Retinal pigment epithelial cell (primary cell): Measurements from ENCODE around the gene RCHY1.

Experiments used
- DNase-seq: peaks from one replicate; pipeline ENCODE4 v3.0.0-alpha.2; 2010; ENCODE audit warnings: low read depth
- H3K4me3 ChIP-seq: 2 replicates; pipeline ENCODE4 v1.5.1; 2011; ENCODE audit warnings: mild to moderate bottlenecking, low read length, control low read depth, moderate library complexity
- TF ChIP-seq, protein P1 (sequence below): conservative IDR thresholded peaks from 2 replicates; pipeline ENCODE4 v1.5.1; 2011; ENCODE audit warnings: low read depth, low read length, control low read depth, inconsistent platforms

Gene RCHY1

DNA sequence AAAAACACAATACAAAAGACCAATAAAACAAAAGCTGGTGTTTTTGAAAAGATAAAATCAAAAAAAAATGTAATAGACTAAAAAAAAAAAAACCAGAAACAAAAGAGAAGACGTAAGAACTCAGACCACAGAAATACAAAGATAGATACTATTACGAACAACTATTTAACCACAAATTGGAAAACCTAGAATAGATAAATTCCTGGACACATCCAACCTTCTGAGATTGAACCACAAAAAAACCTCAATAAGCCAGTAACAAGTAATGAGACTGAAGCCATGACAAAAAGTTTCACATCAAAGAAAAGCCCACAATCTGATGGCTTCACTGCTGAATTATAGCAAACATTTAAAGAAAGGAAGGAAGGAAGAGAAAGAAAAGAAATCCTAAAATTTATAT, 16.2 kb downstream of the RCHY1 start:
- no peak for DNase-seq
- TF ChIP-seq, protein P1, sequence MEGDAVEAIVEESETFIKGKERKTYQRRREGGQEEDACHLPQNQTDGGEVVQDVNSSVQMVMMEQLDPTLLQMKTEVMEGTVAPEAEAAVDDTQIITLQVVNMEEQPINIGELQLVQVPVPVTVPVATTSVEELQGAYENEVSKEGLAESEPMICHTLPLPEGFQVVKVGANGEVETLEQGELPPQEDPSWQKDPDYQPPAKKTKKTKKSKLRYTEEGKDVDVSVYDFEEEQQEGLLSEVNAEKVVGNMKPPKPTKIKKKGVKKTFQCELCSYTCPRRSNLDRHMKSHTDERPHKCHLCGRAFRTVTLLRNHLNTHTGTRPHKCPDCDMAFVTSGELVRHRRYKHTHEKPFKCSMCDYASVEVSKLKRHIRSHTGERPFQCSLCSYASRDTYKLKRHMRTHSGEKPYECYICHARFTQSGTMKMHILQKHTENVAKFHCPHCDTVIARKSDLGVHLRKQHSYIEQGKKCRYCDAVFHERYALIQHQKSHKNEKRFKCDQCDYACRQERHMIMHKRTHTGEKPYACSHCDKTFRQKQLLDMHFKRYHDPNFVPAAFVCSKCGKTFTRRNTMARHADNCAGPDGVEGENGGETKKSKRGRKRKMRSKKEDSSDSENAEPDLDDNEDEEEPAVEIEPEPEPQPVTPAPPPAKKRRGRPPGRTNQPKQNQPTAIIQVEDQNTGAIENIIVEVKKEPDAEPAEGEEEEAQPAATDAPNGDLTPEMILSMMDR, result no peak
- no peak overlapping the region for H3K4me3 ChIP-seq

DNA sequence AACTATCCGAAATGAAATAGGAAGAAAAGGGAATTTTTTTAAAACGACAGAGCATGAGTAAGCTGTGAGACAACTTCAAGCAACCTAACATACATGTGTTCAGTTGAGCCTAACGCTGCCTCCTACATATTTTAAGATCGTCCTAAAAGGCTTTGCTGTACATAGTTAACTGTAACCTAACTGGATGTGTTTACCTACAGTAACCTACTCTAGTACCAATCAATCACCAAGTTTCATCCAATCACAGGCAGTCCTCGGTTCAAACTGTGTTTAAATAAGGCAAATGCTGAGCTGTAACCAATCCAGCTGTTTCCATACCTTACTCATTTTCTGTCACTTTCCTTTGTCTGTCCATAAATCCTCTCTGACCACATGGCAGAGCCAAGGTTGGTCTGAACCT, 17.1 kb downstream of the RCHY1 start:
- H3K4me3 ChIP-seq, result no peak overlapping the region
- TF ChIP-seq, protein P1, result no peak
- DNase-seq, result no peak

DNA sequence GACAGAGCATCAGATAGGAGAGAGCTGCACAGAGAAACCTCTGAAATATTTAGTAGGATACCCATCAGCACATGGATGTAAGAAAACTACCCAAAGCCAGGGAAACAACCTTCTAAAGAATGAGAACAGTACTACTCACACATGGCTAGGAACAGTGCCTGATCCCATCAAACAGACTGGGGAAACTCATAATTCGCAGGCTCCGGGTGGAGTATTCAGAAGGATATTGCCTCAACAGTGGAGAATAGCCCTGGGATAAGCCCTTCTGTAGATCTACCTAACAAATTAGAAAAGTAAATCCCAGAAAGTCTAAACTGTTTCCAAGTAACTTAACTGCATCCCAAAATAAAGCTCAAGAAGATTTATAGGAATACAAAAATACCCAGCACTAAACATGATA, 17.8 kb downstream of the RCHY1 start:
- no peak for DNase-seq
- no peak overlapping the region for H3K4me3 ChIP-seq
- TF ChIP-seq, protein P1, result no peak

DNA sequence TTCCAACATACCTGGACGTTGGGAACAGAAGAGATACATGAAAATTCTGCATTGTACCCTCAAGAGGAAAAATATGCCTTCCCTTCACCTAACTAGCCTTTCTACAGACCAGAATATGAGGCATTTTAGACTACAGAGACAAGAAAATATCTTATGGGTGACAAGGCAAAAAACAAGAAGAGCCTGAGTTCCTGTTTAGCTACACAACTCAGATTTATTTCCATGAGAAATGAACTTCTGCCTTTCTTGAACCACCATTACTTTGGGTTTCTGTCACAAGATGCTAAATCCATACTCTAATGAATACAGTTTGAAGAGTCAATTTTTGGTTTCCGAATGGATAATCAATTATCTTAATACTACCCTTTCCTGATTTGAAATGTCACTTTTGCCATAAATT, 18.7 kb downstream of the RCHY1 start:
- TF ChIP-seq, protein P1, result no peak
- no peak for DNase-seq
- H3K4me3 ChIP-seq, result no peak overlapping the region

DNA sequence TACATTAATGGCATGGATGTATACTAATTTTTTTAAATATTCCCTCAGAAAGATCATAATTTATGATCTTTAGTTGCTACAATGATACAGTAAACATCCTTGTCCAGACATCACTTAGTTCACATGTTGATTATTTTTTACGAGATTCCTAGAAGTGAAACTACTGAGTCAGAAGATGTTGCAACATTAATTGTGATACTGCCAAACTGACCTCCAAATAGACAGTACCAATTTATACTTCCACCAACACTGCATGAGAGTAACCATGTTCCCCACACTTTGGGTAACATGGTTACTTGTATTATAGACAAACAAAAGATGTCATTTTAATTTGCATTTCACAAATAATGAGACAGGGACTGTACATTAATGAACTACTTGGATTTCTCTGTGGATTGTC, 19.6 kb downstream of the RCHY1 start:
- no peak overlapping the region for H3K4me3 ChIP-seq
- no peak for DNase-seq
- TF ChIP-seq, protein P1, result no peak

DNA sequence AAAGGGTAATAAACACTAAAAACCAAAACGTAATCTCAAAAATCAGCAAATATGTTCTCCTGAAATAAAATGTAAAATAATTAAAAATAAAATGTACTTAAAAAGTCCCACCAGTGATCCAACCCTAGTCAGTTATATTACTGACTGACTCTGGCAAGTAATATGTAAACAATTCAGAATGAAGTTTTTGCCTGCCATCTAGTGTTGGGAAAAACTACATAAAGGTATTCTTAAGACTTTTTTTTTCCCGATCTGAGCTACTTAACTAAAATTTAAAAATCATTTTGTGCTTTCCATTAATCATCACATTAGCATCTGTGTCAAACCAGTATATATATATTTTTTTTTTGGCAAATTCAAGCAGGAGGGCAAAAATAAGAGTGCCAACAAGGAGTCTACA, 24.0 kb downstream of the RCHY1 start:
- TF ChIP-seq, protein P1, result peak; percentile 22
- H3K4me3 ChIP-seq, result no peak overlapping the region
- no peak for DNase-seq

DNA sequence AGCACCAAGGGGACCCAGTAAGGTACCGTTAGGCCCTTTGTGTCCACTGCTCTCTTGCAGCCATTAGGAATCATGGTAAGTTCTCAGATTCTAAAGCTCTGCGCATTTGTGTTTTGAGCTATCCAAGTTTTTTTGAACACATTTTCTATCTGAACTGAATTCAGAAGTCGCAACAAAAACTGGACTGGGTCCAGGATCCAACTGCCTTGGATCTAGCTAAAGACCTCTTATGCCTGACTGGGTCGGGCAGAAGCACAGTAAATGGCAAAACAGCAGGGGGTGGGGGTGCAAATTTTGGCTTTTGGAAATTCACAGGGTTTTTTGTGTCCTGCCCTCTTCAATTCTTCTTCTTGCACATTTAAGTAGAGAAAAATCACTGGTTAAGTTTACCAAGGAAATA, 30.0 kb downstream of the RCHY1 start:
- TF ChIP-seq, protein P1, result no peak
- no peak for DNase-seq
- H3K4me3 ChIP-seq, result no peak overlapping the region
